LHCN-M2 (cell line): ENCODE results near the gene TPI1. TPM values are rescaled to one million over a fixed set of nuclear protein-coding genes. Genes with fewer than 3 reads are reported as not detected.
"Not testable (repeated sequence)": the region's sequence is repeated elsewhere in the genome, so short reads cannot be mapped to it uniquely, and the experiment has no call there.

Experiments used
- DNase-seq: peaks from one replicate; pipeline ENCODE4 v3.0.0-alpha.2; 2012; ENCODE audit warnings: low read depth
- total RNA-seq: library from RNA; depleted of rRNA; stranded (reverse); fragments of >200 nt; gene quantifications from 2 replicates; pipeline ENCODE4 v1.2.3, GENCODE V29; 2014

The TPI1 gene
- total RNA-seq, 1 experiment from 2014 or later: 2,020 TPM

GRCh38 chr12:6847676-6848075, 19.7 kb upstream of the TPI1 start:
- no peak for DNase-seq

GRCh38 chr12:6849427-6849826, 17.9 kb upstream of the TPI1 start:
- no peak for DNase-seq

DNA sequence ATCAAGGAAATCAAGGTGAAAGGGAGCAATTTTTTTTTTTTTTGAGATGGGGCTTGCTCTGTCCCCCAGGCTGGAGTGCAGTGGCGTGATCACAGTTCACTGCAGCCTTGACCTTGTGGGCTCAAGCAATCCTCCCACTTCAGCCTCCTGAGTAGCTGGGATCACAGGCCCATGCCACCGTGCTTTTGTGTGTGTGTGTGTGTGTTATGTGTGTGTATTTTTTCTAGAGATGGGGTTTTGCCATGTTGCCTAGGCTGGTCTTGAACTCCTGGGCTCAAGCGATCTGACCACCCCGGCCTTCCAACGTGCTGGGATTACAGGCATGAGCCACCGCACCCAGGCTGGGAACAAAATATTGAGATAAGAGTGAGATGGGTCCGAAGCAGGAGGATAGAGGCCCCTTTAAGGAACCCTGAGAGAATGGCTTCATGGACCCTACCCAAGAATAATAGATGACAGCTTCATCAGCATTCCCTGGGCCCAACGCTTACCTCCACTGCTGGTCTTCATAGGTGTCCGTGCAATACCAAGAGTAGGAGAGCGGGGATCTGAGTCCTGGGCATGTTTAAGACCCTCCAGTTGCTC, 17.3 kb upstream of the TPI1 start:
- no peak for DNase-seq

GRCh38 chr12:6850796-6851152, 16.6 kb upstream of the TPI1 start:
- no peak for DNase-seq

- DNase-seq: peak; percentile 99
Observed at GRCh38 chr12:6851153-6851920, 16.0 kb upstream of the TPI1 start, which contains the start of gene CDCA3. TSS of gene CDCA3 (minus strand) at chr12:6851286. CDS start at chr12:6850952, 334 bp downstream.

GRCh38 chr12:6851921-6852650, 15.2 kb upstream of the TPI1 start, which contains the start of gene USP5:
TSS of gene USP5 (plus strand) at chr12:6852150. CDS start at chr12:6852180, 30 bp downstream.
- peak; percentile 100 for DNase-seq

DNA sequence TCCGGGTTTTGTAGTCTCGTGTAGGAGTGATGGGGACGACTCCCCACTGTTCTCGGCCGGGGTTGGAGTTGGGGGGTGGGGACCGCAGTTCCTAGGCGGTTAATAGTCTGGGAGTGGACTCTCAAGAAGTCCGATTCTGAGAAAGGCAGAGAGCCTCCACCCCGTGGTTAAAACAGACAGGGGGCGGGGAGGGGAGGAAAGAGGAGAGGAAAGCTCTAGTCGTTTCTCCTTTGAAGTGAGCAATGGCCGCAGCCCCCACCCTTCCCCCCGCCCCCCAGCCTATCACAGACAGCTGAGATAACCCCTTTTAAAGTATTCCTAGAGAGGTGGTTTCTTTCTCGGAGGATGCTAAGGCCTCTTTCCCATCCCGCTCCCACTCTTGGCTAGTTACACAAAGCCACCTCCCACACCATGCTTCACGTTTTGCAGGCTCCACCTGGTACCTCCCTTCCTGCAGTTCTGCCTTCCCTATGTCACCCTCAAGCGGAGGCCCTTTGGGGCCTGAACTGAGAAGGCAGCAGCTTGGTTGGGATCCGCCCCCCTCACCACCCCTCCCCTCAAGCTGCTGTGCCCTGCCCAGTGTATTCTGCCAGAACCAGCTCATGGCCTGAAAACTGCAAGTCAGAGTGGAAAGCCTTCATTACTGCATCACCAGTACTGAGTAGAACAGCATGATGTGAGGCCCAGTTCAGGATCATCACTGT, 14.5 kb upstream of the TPI1 start:
- peak; percentile 74 for DNase-seq

GRCh38 chr12:6853626-6854025, 13.7 kb upstream of the TPI1 start:
- DNase-seq: no peak

DNA sequence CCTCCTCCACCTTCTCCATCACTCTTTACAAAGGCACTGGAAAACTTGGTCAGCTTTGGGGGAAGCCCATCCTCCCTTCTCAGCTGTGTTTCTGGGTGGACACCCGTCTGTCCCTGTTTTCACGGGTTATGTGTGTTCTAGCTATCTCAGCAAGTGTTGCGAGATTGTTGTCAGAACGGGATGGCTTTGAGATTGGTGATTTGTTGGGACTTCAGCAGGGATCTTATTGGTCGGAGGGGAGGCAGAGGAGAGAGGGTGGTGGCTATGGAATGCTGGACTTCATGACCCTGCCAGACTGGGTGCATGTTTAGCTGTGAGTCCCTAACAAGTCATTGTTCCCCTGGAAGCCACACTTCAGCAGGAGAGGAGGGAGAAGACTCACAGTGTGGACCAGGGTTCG, 13.3 kb upstream of the TPI1 start:
- no peak for DNase-seq

DNA sequence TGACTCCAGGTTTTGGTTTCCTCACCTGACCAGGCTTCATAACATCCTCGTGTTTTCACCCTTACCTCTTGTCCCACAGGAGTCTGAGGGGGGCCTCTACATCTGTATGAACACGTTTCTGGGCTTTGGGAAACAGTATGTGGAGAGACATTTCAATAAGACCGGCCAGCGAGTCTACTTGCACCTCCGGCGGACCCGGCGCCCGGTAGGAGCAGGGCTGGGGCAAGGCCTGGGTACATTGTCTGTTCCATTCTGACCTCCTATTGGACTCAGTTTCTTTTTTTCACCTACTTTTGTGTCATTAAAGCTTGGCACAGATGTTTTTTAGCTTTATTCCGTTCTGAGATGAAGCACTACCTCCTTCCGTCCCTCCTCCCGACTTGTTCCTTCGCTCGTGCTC, 12.0 kb upstream of the TPI1 start:
- no peak for DNase-seq

DNA sequence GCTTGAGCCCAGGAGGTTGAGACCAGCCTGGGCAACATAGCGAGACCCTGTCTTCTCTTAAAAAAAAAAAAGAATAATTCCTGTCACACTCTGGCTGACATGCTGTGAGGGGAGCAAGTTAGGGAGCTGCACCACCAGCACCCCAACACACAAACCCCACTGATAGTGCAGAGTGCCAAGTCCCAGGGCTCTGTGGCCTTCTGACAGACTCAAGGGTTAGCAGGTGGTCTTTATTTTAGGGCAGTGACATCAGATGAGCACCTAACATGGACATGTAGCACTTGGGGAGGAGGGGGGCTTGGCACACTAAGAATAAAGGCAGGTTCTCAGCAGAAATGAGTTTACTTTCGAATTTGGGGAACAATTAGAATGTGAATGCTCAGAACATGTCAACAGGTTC, 8.5 kb upstream of the TPI1 start:
- DNase-seq: no peak

- no peak for DNase-seq
Observed at GRCh38 chr12:6860116-6860515, 7.2 kb upstream of the TPI1 start.

DNA sequence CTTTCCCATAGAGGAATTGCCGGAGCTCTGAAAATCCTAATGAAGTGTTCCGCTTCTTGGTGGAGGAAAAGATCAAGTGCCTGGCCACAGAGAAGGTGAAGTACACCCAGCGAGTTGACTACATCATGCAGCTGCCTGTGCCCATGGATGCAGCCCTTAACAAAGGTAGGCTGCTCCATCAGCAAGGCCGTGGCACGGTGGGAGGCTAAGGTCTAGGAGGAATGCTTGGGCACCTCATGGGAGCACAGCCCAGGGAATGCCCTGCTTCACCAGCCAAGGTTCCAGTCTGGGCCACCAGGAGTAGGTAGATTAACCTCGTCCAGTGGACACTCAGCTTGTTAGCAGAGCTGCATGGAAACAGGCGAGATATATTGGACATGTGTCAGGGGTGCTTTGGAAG, 6.4 kb upstream of the TPI1 start:
- DNase-seq: no peak

- no peak for DNase-seq
Observed at GRCh38 chr12:6861391-6861790, 5.9 kb upstream of the TPI1 start.

- DNase-seq: no peak
Observed at GRCh38 chr12:6863033-6863432, 4.3 kb upstream of the TPI1 start.

GRCh38 chr12:6863586-6864321, 3.6 kb upstream of the TPI1 start:
- peak; percentile 46 for DNase-seq

DNA sequence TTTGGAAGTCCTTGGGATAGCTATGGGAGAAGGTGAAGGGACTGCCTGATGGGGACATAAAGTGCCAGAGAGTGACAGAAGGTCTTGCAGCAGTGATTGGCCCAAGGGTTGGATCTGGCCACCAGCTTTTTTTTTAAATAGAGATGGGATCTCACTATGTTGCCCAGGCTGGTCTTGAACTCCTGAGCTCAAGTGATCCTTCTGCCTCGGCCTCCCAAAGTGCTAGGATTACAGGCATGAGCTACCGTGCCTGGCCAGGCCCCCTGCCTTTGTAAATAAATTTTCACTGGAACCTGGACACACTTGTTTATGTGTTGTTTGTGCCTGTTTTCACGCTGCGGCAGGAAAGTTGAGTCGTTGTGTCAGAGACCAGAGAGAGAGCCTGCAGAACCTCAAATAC, 2.0 kb upstream of the TPI1 start:
- not testable (repeated sequence) for DNase-seq

GRCh38 chr12:6866163-6866919, 990 bp upstream of the TPI1 start:
- DNase-seq: no peak

- no peak for DNase-seq
Observed at GRCh38 chr12:6866920-6867412, 365 bp upstream of the TPI1 start.
